ENCODE measurements around the gene CLMN. TPM values are rescaled to one million over a fixed set of nuclear protein-coding genes. Genes with fewer than 3 reads are reported as not detected.

Gene CLMN
- total RNA-seq, 1 donor from 2014 or later = 6.3 TPM

GRCh38 chr14:95288672-95289322 lies 30.9 kb downstream of the CLMN start:
- Histone ChIP-seq H3K4me2 (no peak overlapping the region), H3K9ac (no peak overlapping the region), H2AFZ (replicated peaks) (no peak overlapping the region), H3K79me2 (ENCODE audit: low read depth) (no peaks in the 10 kb centered on the region), H3K36me3 (no peaks in the 10 kb centered on the region), H4K20me1 (ENCODE audit: low read depth) (no peaks in the 10 kb centered on the region), H3F3A (ENCODE audit: low read depth) (peaks cover 4% of the 10 kb centered on the region), H3K4me3 (no peak overlapping the region), H3K9me3 (ENCODE audit: low read depth) (no peaks in the 10 kb centered on the region), H3K27ac (no peak overlapping the region), H3K4me1 (peaks cover 8% of the 10 kb centered on the region), H3K27me3 (no peaks in the 10 kb centered on the region)
- no peak for DNase-seq (ENCODE audit: low spot score)
- H3K27me3 Mint-ChIP-seq (ENCODE audit: insufficient read depth, low read depth) = peaks cover 3% of the 10 kb centered on the region
- no peaks in the 10 kb centered on the region for H3K36me3 Mint-ChIP-seq
- TF ChIP-seq CTCF (IDR thresholded peaks at IDR 0.05) (no peak), EZH2phosphoT487 (IDR thresholded peaks at IDR 0.05) (no peak), EZH2 (IDR thresholded peaks at IDR 0.05) (no peak)
- H3K4me3 Mint-ChIP-seq = no peak overlapping the region
- H3K9me3 Mint-ChIP-seq = peaks cover 3% of the 10 kb centered on the region
- H3K27ac Mint-ChIP-seq = no peak overlapping the region
- peaks cover 21% of the 10 kb centered on the region for H3K4me1 Mint-ChIP-seq

GRCh38 chr14:95287176-95287754 lies 32.4 kb downstream of the CLMN start:
- H4K20me1 ChIP-seq (ENCODE audit: low read depth) = no peaks in the 10 kb centered on the region
- no peak overlapping the region for H3K27ac Mint-ChIP-seq
- H2AFZ ChIP-seq (replicated peaks) = no peak overlapping the region
- no peak overlapping the region for H3K4me3 Mint-ChIP-seq
- peaks cover 4% of the 10 kb centered on the region for H3F3A ChIP-seq (ENCODE audit: low read depth)
- H3K9me3 Mint-ChIP-seq = peaks cover 3% of the 10 kb centered on the region
- peaks cover 8% of the 10 kb centered on the region for H3K4me1 ChIP-seq
- TF ChIP-seq EZH2 (IDR thresholded peaks at IDR 0.05) (no peak), EZH2phosphoT487 (IDR thresholded peaks at IDR 0.05) (no peak), CTCF (IDR thresholded peaks at IDR 0.05) (no peak)
- H3K27me3 Mint-ChIP-seq (ENCODE audit: insufficient read depth, low read depth) = peaks cover 4% of the 10 kb centered on the region
- H3K27ac ChIP-seq = no peak overlapping the region
- H3K36me3 Mint-ChIP-seq = no peaks in the 10 kb centered on the region
- H3K4me2 ChIP-seq = no peak overlapping the region
- no peaks in the 10 kb centered on the region for H3K27me3 ChIP-seq
- peaks cover 28% of the 10 kb centered on the region for H3K4me1 Mint-ChIP-seq
- no peak overlapping the region for H3K4me3 ChIP-seq
- no peaks in the 10 kb centered on the region for H3K9me3 ChIP-seq (ENCODE audit: low read depth)
- no peaks in the 10 kb centered on the region for H3K79me2 ChIP-seq (ENCODE audit: low read depth)
- no peaks in the 10 kb centered on the region for H3K36me3 ChIP-seq
- no peak overlapping the region for H3K9ac ChIP-seq
- DNase-seq (ENCODE audit: low spot score) = no peak

- no peak for DNase-seq (ENCODE audit: low spot score)
- no peaks in the 10 kb centered on the region for H3K79me2 ChIP-seq (ENCODE audit: low read depth)
- H3K4me2 ChIP-seq = no peak overlapping the region
- no peak overlapping the region for H3K27ac Mint-ChIP-seq
- peaks cover 3% of the 10 kb centered on the region for H3K9me3 Mint-ChIP-seq
- no peak overlapping the region for H3K9ac ChIP-seq
- no peak overlapping the region for H3K4me3 Mint-ChIP-seq
- no peak overlapping the region for H2AFZ ChIP-seq (replicated peaks)
- no peaks in the 10 kb centered on the region for H3K9me3 ChIP-seq (ENCODE audit: low read depth)
- no peak overlapping the region for H3K4me3 ChIP-seq
- peaks cover 5% of the 10 kb centered on the region for H3K27me3 Mint-ChIP-seq (ENCODE audit: insufficient read depth, low read depth)
- peaks cover 2% of the 10 kb centered on the region for H3F3A ChIP-seq (ENCODE audit: low read depth)
- H3K36me3 Mint-ChIP-seq = no peaks in the 10 kb centered on the region
- no peaks in the 10 kb centered on the region for H3K36me3 ChIP-seq
- H3K27ac ChIP-seq = no peak overlapping the region
- H4K20me1 ChIP-seq (ENCODE audit: low read depth) = no peaks in the 10 kb centered on the region
- TF ChIP-seq CTCF (IDR thresholded peaks at IDR 0.05) = no peak
- peaks cover 8% of the 10 kb centered on the region for H3K4me1 ChIP-seq
- no peaks in the 10 kb centered on the region for H3K27me3 ChIP-seq
- H3K4me1 Mint-ChIP-seq = peaks cover 31% of the 10 kb centered on the region
Measured at GRCh38 chr14:95286645-95287044, 33.1 kb downstream of the CLMN start.

Data from neural progenitor cell (in vitro differentiated cells).